SW480 (cell line): ENCODE measurements around the gene OR1E2.
"Not testable (repeated sequence)": the region's sequence is repeated elsewhere in the genome, so short reads cannot be mapped to it uniquely, and the experiment has no call there.

ENCODE experiments used
- DNase-seq: peaks from one replicate; pipeline ENCODE4 v3.0.0-alpha.2; 2016; ENCODE audit warnings: low spot score

Gene OR1E2

GRCh38 chr17:3433741-3434140 lies at the start of gene OR1E2:
OR1E2 (minus strand) TSS chr17:3433841; CDS start chr17:3433841, 0 bp downstream.
- no peak for DNase-seq

DNA sequence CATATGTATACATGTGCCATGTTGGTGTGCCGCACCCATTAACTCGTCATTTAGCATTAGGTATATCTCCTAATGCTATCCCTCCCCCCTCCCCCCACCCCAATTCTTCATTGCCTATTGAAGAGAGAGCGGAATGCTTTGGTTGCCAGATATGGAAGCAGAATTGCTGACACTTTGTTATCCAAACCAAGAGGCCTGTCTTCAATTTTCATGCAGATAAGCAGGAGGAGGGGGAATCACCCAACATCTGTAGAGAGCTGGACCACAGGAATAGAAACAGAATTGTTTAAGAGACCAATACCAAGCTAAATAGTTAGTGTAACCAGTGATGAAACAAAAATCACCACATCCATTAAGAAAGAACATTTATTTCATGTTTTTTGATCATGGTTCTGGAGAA lies 49.2 kb upstream of the OR1E2 start:
- no peak for DNase-seq

GRCh38 chr17:3479988-3480387 lies 46.3 kb upstream of the OR1E2 start:
- no peak for DNase-seq

GRCh38 chr17:3475812-3476610 lies 42.4 kb upstream of the OR1E2 start, which contains the start of gene ASPA:
ASPA (plus strand) TSS chr17:3475997; CDS start chr17:3476160, 163 bp downstream.
- DNase-seq: no peak

DNA sequence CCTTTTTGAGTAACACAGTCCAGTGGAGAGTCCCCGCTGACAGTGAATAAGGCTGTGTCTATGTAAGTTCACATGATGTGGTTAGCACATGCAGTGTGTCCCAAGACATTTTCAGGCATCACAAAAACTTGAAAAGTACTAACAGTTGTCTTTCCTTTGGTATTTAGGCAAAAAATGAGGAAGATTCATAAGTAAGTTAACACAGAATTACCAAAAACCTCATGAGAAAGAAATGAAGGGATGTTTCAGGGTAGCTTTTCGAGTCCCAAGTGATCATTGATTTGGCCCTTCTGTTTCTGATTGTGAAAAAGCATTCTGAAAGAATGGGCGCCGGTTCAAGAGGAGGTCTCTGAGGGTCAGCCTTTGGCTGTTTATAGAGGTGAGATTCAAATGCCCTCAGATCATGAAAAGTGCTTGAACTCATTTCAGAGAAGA lies 41.6 kb upstream of the OR1E2 start:
- DNase-seq: no peak

DNA sequence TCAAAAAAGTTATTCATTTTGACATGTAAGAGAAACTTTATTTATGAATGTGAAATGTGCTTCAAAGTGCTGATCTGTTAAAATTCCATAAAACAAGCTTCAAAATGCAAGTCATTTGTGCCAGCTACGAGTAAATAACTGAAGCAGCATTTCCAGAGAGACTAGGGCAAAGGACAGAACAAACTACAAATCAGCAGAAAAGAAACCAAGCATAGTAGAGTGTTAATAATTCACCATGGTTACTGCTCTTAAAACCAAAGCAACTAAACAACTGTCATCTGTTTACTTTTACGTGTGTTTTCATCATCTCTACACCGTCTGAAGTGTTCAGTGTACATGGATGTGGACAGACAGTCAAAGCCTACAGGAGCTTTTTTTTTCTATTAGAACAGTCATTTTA lies 40.6 kb upstream of the OR1E2 start:
- peak; percentile 18 for DNase-seq

GRCh38 chr17:3472137-3472536 lies 38.5 kb upstream of the OR1E2 start:
- DNase-seq: no peak

DNA sequence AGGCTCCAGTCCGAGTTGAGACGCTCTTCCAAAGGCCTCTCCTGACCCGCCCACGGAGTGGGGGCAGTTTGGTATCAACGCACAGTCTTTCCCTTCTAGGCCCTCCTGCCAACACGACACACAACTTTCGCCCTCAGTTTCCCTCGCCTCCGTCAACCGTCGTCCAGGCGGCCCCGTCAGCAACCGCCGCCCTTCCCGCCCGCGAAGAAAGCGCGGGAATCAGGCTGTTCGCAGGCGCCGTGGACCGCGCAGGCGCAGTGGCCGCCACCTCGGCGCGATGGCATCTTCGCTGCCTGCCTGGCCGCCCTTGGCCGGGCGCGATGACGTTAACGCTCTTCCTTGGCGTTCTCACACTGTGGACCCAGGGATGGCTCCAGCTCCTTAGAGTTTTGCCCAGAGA lies 38.0 kb upstream of the OR1E2 start, which contains the start of gene SPATA22:
Gene SPATA22 (minus strand): TSS at position 221 of the 400 bp plus-strand sequence. CDS start 2,494 bp downstream, outside the sequence.
- DNase-seq: no peak

- DNase-seq: no peak
Measured at GRCh38 chr17:3469529-3469928, 35.9 kb upstream of the OR1E2 start.

- not testable (repeated sequence) for DNase-seq
Measured at GRCh38 chr17:3466355-3466754, 32.7 kb upstream of the OR1E2 start.

DNA sequence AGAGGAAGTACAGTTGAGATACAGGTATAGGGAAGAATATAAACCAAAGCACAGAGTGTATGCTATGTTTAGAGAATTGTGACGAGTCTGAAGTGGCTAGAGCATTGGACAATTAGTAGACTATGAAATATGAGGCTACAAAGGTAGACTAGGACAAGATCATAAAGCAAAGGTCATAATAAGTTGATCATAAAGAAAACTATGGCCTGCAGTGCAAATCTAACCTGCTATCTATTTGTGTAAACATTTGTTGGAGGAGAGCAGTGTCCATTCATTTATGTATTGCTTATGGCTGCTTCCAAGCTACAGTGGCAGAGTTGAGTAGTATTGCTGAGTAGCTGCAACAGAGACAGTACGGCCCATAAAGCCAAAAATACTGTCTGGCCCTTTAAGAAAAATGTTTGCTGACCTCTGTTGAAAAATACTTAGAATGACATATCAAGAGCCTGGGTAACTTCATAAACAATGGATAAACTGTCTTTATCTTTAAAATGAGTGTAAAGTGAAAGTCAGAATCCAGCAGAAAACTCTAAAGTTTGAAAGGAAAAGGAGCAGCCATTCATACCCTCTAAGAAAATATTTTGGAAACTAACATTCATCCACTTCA lies 14.5 kb upstream of the OR1E2 start:
- peak; percentile 21 for DNase-seq

- DNase-seq: peak; percentile 25
Measured at GRCh38 chr17:3447625-3448024, 14.0 kb upstream of the OR1E2 start.

DNA sequence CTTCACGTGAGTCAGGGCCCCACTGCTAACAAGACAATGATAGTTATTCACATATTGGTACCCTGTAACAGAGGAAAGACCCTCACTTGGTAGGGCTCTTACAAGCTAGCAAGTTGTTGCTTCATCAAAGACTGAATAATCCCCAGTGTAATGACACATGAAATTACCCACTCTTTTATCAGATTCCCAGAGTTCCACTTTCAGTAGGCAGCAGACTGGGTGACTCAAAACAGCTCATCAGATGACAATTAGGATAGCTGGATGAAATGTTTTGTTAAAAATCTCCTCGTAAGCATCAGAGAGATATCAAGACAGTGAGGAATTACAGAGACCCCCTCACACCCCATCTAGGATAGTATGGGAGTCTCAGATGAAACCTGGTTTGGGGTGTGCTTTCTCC lies 6.8 kb upstream of the OR1E2 start:
- no peak for DNase-seq

DNA sequence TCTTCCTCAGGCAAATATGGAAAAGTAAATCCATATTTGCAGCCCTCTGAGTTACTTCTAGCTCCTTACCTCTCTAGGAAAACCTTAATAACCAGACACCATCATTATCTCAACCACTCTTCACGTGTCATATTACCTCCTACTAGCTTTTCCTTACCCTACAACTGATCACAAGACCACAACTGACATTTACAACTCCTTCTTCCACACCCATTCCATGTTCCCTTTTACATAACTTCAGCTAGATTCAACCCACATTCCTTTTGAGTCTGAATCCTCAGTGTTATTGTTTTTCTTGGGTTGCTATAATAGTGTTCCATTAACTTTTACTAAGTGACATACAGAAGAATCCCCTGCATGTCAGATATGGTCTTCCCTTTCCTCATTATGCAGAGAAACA lies 4.7 kb upstream of the OR1E2 start:
- no peak for DNase-seq

DNA sequence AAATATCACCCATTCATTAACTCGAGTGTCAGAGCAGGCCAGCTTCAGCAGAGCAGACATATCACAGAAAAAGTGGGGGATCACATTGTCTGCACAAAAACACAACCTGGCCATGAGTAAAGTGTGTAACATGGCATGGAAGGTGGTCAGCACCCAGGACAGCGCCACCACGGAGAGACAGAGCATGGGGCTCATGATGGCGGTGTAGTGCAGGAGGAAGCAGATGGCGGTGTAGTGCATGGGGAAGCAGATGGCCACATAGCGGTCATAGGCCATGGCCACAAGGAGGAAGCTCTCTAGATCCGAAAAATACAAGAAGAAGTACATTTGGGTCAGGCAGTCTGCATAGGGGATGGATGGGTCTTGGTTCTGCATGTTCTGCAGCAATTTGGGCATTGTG lies 426 bp downstream of the OR1E2 start:
- peak; percentile 7 for DNase-seq

DNA sequence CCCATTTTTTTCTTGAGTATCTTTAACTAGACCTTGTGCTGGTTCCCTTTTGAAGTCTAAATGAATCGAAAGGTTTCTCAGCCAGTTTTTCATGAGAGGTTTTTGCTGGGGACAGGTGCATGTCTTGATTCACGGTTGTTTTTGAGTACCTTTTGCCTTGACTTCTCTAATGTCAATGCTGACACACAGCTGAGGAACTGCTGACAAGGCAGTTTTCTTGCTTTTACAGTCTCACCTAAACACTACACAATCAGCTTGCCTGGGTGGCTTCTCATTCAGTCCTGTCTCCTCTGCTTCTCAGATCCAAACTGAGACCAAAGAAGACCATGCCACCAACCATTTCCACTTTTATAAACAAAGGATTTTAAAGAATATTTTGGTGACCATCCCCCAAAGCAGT lies 15.4 kb downstream of the OR1E2 start:
- DNase-seq: no peak

DNA sequence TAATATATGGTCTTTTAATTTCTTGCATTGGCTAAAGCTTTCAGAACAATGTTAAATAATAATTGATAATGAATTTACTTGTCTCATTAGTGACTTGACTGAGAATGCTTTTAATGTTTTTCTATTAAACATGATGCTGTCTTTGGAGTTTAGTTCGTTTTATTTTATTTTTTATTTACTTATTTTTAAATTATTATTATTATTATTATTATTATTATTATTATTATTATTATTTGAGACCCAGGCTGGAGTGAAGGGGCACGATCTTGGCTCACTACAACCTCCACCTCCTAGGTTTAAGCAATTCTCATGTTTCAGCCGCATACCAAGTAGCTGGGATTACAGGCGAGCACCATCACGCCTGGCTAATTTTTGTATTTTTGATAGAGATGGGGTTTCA lies 18.0 kb downstream of the OR1E2 start:
- no peak for DNase-seq

DNA sequence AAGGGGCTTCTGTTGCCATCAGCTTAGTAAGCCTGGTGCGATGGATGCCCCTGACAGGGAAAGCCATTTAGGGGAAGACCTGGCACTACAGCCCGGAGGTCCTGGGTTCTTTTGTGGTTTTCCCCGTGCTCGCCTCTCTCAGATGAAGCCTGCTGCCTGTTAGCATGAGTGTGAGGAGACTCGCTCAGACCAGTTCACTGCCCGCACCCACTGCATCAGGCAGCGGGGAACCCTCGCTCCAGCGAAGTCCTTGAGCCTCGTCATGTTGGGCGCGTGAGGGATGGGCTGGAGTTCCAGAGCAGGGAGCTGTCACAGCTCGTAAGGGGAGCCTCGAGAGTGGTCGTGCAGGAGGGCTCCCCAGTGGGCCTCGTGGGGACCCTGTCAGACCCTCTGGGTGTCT lies 21.4 kb downstream of the OR1E2 start:
- not testable (repeated sequence) for DNase-seq

GRCh38 chr17:3411070-3411469 lies 22.6 kb downstream of the OR1E2 start, which contains the start of gene OR3A3:
OR3A3 (plus strand) TSS chr17:3411370.
- DNase-seq: no peak

GRCh38 chr17:3403856-3404255 lies 29.8 kb downstream of the OR1E2 start:
- DNase-seq: not testable (repeated sequence)

DNA sequence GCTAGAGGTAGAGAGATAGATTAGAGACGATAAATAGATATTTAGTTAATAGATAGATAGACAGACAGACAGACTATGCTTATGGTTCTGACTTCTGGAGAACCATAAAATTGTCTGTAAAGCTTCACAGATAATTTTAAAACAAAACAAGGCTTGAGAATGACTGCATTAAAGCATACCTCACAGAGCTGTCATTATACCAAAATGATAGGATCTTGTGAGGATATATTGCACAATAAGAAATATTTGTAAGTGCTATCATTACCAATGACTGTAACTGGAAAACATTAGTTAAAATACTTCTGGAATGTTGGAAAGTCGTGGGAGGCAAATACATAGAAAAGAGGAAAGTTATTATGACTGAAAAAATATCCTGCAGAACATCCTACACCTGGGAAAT lies 31.9 kb downstream of the OR1E2 start:
- no peak for DNase-seq

GRCh38 chr17:3400055-3400454 lies 33.6 kb downstream of the OR1E2 start:
- DNase-seq: no peak

- DNase-seq: no peak
Measured at GRCh38 chr17:3398310-3398709, 35.3 kb downstream of the OR1E2 start, which contains the start of gene OR1E1. OR1E1 (minus strand) TSS chr17:3398410; CDS start chr17:3398410, 0 bp downstream.
